GM12892 (cell line): ENCODE measurements around the gene KAT6B.

Experiments
- DNase-seq: peaks from one replicate; pipeline ENCODE4 v3.0.0; 2011; ENCODE audit not compliant: insufficient read length
- FAIRE-seq: peaks from 2 replicates; lab custom pipeline; 2011; peaks lifted over from hg19 to GRCh38; lab: Jason Lieb, UNC
- POLR2A ChIP-seq: IDR thresholded peaks from 2 replicates; pipeline ENCODE4 v1.6.1; 2011; ENCODE audit warnings: low read depth, low read length, control low read depth
- POLR2AphosphoS5 ChIP-seq: IDR thresholded peaks from 2 replicates; pipeline ENCODE4 v1.6.1; 2011; ENCODE audit warnings: low read depth, low read length, control low read depth
- TAF1 ChIP-seq: IDR thresholded peaks from 2 replicates; pipeline ENCODE4 v1.6.1; 2011; ENCODE audit warnings: low read depth, mild to moderate bottlenecking, control low read depth, low read length, borderline replicate concordance

Gene KAT6B

GRCh38 chr10:75034714-75035258 is 208.4 kb downstream of the KAT6B start:
- no peak for TF ChIP-seq POLR2AphosphoS5
- FAIRE-seq, result no peak
- no peak for DNase-seq

- FAIRE-seq (peak; percentile 70), DNase-seq (peak; percentile 32)
- TF ChIP-seq POLR2AphosphoS5 (no peak), TAF1 (no peak), POLR2A (no peak)
Measured at GRCh38 chr10:75035975-75036708, 209.7 kb downstream of the KAT6B start.

- FAIRE-seq (no peak), DNase-seq (no peak)
- TF ChIP-seq TAF1 (no peak), POLR2A (no peak)
Measured at GRCh38 chr10:75037171-75038153, 211.1 kb downstream of the KAT6B start.

GRCh38 chr10:75038335-75038734 is 211.9 kb downstream of the KAT6B start:
- TF ChIP-seq POLR2A (no peak), TAF1 (no peak), POLR2AphosphoS5 (no peak)
- no peak for DNase-seq
- no peak for FAIRE-seq

GRCh38 chr10:75040576-75040975 is 214.2 kb downstream of the KAT6B start:
- FAIRE-seq (no peak), DNase-seq (no peak)
- TF ChIP-seq TAF1, result no peak

- TF ChIP-seq POLR2AphosphoS5 (no peak), TAF1 (no peak), POLR2A (no peak)
- FAIRE-seq (no peak), DNase-seq (no peak)
Measured at GRCh38 chr10:75042292-75042974, 216.0 kb downstream of the KAT6B start.

GRCh38 chr10:75043256-75044131 is 217.1 kb downstream of the KAT6B start:
- DNase-seq, result no peak
- TF ChIP-seq TAF1 (no peak), POLR2A (no peak), POLR2AphosphoS5 (no peak)
- FAIRE-seq, result no peak

GRCh38 chr10:75048669-75049098 is 222.3 kb downstream of the KAT6B start:
- TF ChIP-seq POLR2AphosphoS5, result no peak
- TF ChIP-seq TAF1, result no peak
- FAIRE-seq (no peak), DNase-seq (no peak)

- TF ChIP-seq TAF1, result no peak
- TF ChIP-seq POLR2AphosphoS5, result no peak
- no peak for TF ChIP-seq POLR2A
- FAIRE-seq (no peak), DNase-seq (no peak)
Measured at GRCh38 chr10:75049316-75050148, 223.1 kb downstream of the KAT6B start.

GRCh38 chr10:75050149-75050919 is 223.9 kb downstream of the KAT6B start:
- no peak for TF ChIP-seq POLR2AphosphoS5
- no peak for TF ChIP-seq TAF1
- no peak for TF ChIP-seq POLR2A
- FAIRE-seq, result no peak
- DNase-seq, result no peak
